Measurements from ENCODE around the gene GFRA1.

Gene GFRA1

GRCh38 chr10:116274064-116274904, 1.3 kb upstream of the GFRA1 start:
- Histone ChIP-seq H3K27ac (ENCODE audit: low read depth, low read length, poor library complexity, severe bottlenecking) (no peak overlapping the region), H2AFZ (ENCODE audit: low read length) (no peak overlapping the region), H3K9me2 (ENCODE audit: low read depth, low read length) (no peaks in the 10 kb centered on the region), H4K20me1 (ENCODE audit: insufficient read depth, low read length) (no peaks in the 10 kb centered on the region), H3K79me2 (ENCODE audit: insufficient read depth, low read length) (no peaks in the 10 kb centered on the region), H3F3A (ENCODE audit: insufficient read depth, low read length) (no peaks in the 10 kb centered on the region), H3K4me1 (ENCODE audit: insufficient read depth, low read length, severe bottlenecking) (no peaks in the 10 kb centered on the region), H3K27me3 (ENCODE audit: insufficient read depth, low read length) (no peaks in the 10 kb centered on the region), H3K4me3 (ENCODE audit: low read depth, low read length, poor library complexity, severe bottlenecking) (no peak overlapping the region), H3K9ac (ENCODE audit: low read length) (no peak overlapping the region), H3K36me3 (ENCODE audit: insufficient read depth, low read length) (no peaks in the 10 kb centered on the region), H3K4me2 (ENCODE audit: low read length) (no peak overlapping the region), H3K9me3 (ENCODE audit: low read length) (no peaks in the 10 kb centered on the region)
- no peak for TF ChIP-seq EZH2 (IDR thresholded peaks at IDR 0.05; ENCODE audit: borderline replicate concordance, low read length)
- TF ChIP-seq CTCF (IDR thresholded peaks at IDR 0.05; ENCODE audit: low read length), result no peak

GRCh38 chr10:116271593-116272439, 1.2 kb downstream of the GFRA1 start:
- no peak for TF ChIP-seq EZH2 (IDR thresholded peaks at IDR 0.05; ENCODE audit: borderline replicate concordance, low read length)
- TF ChIP-seq CTCF (IDR thresholded peaks at IDR 0.05; ENCODE audit: low read length), result no peak
- no peak overlapping the region for H3K27ac ChIP-seq (ENCODE audit: low read depth, low read length, poor library complexity, severe bottlenecking)
- H3K9me3 ChIP-seq (ENCODE audit: low read length), result no peaks in the 10 kb centered on the region
- H3F3A ChIP-seq (ENCODE audit: insufficient read depth, low read length), result no peaks in the 10 kb centered on the region
- no peak overlapping the region for H3K4me2 ChIP-seq (ENCODE audit: low read length)
- H3K9ac ChIP-seq (ENCODE audit: low read length), result no peak overlapping the region
- H3K36me3 ChIP-seq (ENCODE audit: insufficient read depth, low read length), result no peaks in the 10 kb centered on the region
- no peaks in the 10 kb centered on the region for H3K27me3 ChIP-seq (ENCODE audit: insufficient read depth, low read length)
- no peaks in the 10 kb centered on the region for H4K20me1 ChIP-seq (ENCODE audit: insufficient read depth, low read length)
- H3K4me1 ChIP-seq (ENCODE audit: insufficient read depth, low read length, severe bottlenecking), result no peaks in the 10 kb centered on the region
- no peak overlapping the region for H2AFZ ChIP-seq (ENCODE audit: low read length)
- no peaks in the 10 kb centered on the region for H3K79me2 ChIP-seq (ENCODE audit: insufficient read depth, low read length)
- H3K4me3 ChIP-seq (ENCODE audit: low read depth, low read length, poor library complexity, severe bottlenecking), result no peak overlapping the region
- H3K9me2 ChIP-seq (ENCODE audit: low read depth, low read length), result no peaks in the 10 kb centered on the region

GRCh38 chr10:116270771-116271592, 2.0 kb downstream of the GFRA1 start:
- Histone ChIP-seq H3K4me2 (ENCODE audit: low read length) (no peak overlapping the region), H2AFZ (ENCODE audit: low read length) (no peak overlapping the region), H3K4me3 (ENCODE audit: low read depth, low read length, poor library complexity, severe bottlenecking) (no peak overlapping the region), H3K36me3 (ENCODE audit: insufficient read depth, low read length) (no peaks in the 10 kb centered on the region), H3K4me1 (ENCODE audit: insufficient read depth, low read length, severe bottlenecking) (no peaks in the 10 kb centered on the region), H3K27ac (ENCODE audit: low read depth, low read length, poor library complexity, severe bottlenecking) (no peak overlapping the region), H3K9me2 (ENCODE audit: low read depth, low read length) (no peaks in the 10 kb centered on the region), H3K27me3 (ENCODE audit: insufficient read depth, low read length) (no peaks in the 10 kb centered on the region), H3F3A (ENCODE audit: insufficient read depth, low read length) (no peaks in the 10 kb centered on the region), H4K20me1 (ENCODE audit: insufficient read depth, low read length) (no peaks in the 10 kb centered on the region), H3K9me3 (ENCODE audit: low read length) (no peaks in the 10 kb centered on the region), H3K9ac (ENCODE audit: low read length) (no peak overlapping the region), H3K79me2 (ENCODE audit: insufficient read depth, low read length) (no peaks in the 10 kb centered on the region)
- no peak for TF ChIP-seq CTCF (IDR thresholded peaks at IDR 0.05; ENCODE audit: low read length)
- TF ChIP-seq EZH2 (IDR thresholded peaks at IDR 0.05; ENCODE audit: borderline replicate concordance, low read length), result no peak

Data from OCI-LY1 (cell line).